NCI-H1436 treated with DMSO at 0.1 percent for 48 hours (cell line): ENCODE results near the gene AAMP.
"Not testable (repeated sequence)": the region's sequence is repeated elsewhere in the genome, so short reads cannot be mapped to it uniquely, and the experiment has no call there.

Source experiments
- DNase-seq: peaks from one replicate; lab custom pipeline; 2025; lab: John Stamatoyannopoulos, UW

AAMP gene, protein sequence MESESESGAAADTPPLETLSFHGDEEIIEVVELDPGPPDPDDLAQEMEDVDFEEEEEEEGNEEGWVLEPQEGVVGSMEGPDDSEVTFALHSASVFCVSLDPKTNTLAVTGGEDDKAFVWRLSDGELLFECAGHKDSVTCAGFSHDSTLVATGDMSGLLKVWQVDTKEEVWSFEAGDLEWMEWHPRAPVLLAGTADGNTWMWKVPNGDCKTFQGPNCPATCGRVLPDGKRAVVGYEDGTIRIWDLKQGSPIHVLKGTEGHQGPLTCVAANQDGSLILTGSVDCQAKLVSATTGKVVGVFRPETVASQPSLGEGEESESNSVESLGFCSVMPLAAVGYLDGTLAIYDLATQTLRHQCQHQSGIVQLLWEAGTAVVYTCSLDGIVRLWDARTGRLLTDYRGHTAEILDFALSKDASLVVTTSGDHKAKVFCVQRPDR

DNA sequence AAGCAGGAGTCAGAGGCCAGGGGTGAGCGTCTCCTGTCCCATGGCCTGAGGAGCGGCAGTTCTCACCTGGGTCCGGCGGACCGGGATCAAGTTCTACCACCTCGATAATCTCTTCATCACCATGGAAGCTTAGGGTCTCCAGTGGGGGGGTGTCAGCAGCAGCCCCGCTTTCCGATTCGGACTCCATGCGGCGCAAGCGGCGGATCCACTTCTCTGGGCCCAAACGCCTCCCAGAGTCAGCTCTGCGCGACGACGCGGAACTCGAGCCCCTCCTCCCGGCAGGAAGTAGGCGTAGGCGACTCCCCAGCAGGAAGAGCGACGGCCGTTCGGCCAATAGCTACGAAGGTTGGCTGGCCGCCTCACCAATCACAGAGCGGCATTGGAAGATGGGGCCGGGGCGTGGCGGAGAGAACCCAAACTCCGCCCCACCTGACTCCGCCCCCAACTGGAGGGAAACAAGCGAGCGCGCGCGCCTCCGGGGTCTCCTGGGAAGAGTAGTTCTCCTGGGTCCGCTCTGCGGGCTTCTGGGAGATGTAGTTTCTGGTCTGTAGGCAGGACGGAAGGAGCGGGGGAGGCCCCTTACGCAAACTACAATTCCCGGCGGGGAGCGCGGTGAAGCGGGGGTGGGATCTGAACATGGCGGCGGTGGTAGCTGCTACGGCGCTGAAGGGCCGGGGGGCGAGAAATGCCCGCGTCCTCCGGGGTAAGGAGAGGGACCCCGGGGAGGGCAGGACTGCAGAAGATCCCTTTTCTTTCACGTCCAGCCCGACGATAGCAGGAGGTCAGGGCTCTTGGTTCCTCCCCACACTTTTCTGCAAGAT is at the start of gene AAMP, which contains the start of gene PNKD:
Gene AAMP (minus strand): TSS at position 238 of the 821 bp plus-strand sequence. CDS start 51 bp downstream, at position 187.
Gene PNKD (plus strand): TSS at position 620 of the 821 bp plus-strand sequence. CDS start 17 bp downstream, at position 637.
- DNase-seq, result peak; percentile 97

GRCh38 chr2:218318241-218318640 is 48.3 kb upstream of the AAMP start:
- no peak for DNase-seq

DNA sequence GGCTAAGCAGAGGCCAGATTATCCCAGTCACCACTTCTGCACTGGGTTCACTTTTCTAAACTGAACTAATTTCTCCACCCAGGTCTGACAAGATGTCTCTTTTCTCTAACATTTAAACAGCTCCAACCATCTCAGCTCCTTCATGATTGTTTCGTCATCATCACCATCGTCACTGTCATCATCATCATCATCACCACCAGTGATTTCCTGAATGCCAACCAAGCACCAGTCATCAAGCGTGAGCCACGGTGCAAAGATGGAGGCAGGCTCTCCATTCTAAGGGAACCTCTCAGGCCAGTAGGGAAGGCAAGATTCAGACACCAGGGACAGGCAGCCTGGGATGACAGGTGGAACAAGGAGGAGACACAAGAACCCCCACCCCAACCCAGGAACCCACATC is 47.9 kb upstream of the AAMP start:
- DNase-seq, result no peak

DNA sequence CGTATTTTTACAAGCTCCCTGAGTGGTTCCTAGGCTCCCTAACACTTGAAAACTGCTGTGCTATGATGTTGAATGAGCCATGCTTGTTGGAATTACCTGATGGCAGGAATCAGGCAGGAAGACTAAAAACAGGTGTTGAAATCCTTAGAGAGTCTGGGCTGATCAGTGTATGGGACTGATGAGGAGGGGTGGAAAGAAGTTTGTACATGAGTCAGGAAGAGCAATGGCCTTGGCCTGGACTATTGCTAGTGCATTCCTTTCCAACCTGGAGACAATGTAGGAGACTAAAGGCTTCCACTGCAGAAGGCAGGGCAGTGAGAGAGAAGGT is 47.3 kb upstream of the AAMP start:
- DNase-seq, result no peak

DNA sequence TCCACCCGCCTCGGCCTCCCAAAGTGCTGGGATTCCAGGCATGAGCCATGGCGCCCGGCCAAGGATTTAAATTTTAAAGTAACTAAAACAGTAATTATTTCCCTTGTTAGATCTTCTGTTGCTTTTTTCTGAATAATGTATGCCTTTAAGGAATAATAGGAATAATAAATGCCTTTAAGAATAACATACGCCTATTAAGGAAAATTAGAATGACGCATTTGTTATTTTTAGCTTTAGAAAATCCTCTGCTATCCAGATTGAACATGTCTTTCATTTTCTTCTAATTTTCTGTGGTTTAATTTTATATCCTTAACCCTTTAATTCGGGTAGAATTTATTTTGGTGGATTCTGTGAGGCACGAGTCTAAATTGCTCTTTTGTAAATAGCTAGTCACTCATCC is 45.5 kb upstream of the AAMP start:
- no peak for DNase-seq

- DNase-seq, result not testable (repeated sequence)
Measured at GRCh38 chr2:218314764-218315163, 44.8 kb upstream of the AAMP start.

GRCh38 chr2:218313356-218313755 is 43.4 kb upstream of the AAMP start:
- DNase-seq, result no peak

GRCh38 chr2:218312267-218312756 is 42.4 kb upstream of the AAMP start:
- no peak for DNase-seq

DNA sequence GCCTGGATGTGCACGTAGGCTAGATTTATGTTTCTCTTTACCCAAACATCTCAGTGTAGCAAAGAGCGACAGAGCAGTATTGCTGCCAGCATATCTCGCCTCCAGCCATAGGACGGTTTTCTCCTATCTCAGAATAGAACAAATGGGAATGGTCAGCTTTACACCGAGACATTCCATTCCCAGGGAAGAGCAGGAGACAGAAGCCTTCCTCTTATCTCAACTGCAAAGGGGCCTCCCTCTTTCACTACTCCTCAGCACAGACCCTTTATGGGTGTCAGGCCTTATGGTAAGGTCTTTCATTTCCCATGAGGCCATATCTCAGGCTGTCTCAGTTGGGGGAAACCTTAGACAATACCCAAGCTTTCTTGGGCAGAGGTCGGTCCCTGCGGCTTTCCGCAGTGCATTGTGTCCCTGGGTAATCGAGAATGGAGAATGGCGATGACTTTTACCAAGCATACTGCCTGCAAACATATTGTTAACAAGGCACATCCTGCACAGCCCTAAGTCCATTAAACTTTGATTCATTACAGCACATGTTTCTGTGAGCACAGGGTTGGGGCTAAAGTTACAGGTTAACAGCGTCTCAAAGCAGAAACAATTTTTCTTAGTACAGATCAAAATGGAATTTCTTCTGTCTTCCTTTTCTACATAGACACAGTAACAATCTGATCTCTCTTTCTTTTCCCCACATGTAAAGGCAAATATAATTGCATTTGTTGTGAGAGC is 41.8 kb upstream of the AAMP start:
- DNase-seq, result not testable (repeated sequence)

- DNase-seq, result no peak
Measured at GRCh38 chr2:218310853-218311540, 41.1 kb upstream of the AAMP start.

DNA sequence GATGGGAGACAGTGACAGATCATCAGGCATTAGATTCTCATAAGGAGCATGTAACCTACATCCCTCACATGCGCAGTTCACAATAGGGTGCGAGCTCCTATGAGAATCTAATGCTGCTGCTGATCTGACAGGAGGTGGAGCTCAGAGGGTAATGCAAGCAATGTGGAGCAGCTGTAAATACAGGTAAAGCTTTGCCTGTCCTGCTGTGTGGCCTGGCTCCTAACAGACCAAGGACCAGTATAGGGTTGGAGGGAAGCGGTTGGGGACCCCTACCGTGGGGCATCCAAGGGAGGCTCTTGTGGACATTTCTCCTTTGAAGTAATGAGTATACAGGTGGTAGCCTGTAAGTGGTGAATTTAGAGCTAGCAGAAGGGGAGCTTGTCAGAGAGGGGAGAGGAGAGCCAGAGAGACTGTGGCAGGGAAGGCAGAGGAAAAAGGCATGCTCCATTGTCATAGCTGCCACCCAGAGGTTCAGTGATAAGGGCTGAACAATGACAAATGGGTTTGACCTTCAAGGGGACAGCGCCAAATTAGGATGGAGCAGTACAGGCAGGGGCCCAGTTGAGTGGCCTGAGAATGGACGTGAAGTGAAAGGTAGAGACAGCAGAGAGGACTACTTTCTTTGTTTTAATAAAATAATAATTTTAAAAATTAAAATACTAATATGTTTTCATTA is 37.6 kb upstream of the AAMP start:
- DNase-seq, result no peak

DNA sequence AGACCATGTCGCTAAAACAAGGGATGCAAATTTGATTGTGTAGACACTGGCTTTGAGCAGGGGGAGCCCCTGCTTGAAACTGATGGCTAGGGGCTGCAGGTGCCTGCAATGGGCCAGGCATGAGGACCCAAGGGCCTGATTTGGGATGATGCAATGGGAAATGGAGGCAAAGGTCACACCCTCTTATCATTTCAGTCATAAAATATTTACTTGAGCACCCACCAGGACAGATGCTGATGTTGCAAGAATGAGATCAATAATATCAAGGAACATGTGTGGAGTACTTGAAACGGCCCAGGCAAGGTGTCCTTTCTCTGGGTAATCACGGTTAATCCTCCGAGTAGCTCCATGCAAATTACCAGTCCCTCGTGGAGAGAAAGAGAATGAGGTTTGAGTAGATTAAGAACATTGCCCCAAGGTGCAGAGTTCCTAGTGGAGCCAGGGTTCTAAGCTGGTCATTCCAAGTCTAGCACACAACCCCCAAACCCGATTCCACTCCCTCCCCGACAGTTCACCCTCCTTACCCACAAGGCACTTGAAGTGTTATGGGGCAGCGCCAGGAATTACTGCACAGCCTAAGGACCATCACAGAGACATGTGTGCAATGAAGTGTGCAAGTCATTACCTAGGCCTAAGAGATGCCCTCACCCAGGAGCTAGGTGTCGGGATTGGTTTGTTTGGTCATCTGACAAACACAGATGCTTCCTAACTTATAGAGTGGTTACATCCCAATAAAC is 36.4 kb upstream of the AAMP start:
- DNase-seq, result no peak

DNA sequence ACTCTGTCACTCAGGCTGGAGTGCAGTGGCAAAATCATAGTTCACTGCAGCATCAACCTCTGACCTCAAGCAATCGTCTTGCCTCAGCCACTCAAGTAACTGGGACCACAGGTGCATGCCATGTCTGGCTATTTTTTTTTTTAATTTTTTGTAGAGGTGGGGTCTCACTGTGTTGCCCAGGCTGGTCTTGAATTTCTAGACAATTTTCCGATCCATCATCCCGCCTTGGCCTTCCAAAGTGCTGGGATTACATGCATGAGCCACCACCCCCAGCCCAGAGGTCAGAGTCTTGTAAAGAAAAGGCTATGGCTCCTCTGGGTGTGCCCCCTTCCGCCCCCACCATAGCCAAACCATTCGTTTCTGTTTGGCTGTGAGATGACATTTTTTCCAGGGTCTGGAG is 35.4 kb upstream of the AAMP start:
- DNase-seq, result no peak

- peak; percentile 32 for DNase-seq
Measured at GRCh38 chr2:218301176-218301819, 31.4 kb upstream of the AAMP start.

DNA sequence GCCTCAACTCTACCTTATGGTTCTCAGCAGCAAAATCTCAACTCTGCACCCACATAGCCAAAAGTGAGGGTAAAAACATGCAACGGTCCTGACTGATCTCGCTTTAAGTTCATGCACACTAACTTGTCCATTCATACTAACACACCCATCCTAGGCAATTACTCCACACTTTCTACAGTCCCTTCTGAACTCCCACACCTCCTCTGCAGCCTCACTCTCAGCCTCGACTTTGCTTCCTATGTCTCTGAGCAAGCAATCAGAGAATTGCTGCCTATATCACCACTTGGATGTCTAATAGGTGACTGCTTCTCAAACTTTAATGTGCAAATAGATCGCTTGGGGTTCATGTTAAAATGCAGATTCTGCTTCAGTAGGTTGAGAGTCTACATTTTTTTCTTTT is 30.2 kb upstream of the AAMP start:
- DNase-seq, result no peak

- DNase-seq, result no peak
Measured at GRCh38 chr2:218298314-218298875, 28.5 kb upstream of the AAMP start.

DNA sequence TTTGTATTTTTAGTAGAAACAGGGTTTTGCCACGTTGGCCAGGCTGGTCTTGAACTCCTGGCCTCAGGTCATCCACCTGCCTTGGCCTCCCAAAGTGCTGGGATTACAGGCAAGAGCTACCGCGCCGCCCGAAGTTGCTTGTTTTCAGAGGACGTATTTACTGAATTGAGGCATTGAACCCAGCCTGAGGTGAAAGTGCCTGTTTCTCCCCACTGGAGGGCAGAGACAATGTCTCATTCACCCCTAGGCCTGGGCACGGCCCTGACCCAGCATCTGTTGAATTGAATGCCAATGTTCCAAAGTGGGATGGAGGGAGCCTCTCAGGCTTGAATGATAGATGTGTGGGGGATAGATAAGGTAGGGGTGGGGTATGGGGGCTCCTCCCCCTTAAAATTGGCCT is 26.9 kb upstream of the AAMP start:
- no peak for DNase-seq

- no peak for DNase-seq
Measured at GRCh38 chr2:218296200-218296599, 26.3 kb upstream of the AAMP start.

DNA sequence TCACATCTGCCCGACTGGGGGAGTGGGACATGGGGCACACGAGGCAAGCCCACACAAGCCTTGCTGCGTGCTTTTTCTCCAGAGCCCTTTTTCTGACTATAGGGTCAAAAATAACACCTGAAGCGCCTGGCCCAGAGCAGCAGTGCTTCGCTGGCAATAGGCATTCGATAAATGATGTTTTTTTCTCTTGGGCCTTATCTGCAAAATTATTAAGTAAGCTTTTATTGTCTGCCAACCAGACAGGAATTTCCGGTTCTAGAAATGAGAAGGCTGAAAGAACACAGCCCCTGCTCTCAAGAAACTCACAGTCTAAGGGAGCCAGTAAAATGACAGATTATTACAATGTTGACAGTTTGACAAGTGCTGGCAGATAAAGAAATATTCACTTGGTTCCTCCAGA is 25.1 kb upstream of the AAMP start:
- no peak for DNase-seq
